ENCODE measurements around the gene PEX6. TPM values are rescaled to one million over a fixed set of nuclear protein-coding genes. Genes with fewer than 3 reads are reported as not detected.

The PEX6 gene
- total and polyA plus RNA-seq, 2 of the 13 experiments (the other 11 are each of a cell fraction or from before 2014, with no cell fraction given), result 5.1 to 6.7 TPM

DNA sequence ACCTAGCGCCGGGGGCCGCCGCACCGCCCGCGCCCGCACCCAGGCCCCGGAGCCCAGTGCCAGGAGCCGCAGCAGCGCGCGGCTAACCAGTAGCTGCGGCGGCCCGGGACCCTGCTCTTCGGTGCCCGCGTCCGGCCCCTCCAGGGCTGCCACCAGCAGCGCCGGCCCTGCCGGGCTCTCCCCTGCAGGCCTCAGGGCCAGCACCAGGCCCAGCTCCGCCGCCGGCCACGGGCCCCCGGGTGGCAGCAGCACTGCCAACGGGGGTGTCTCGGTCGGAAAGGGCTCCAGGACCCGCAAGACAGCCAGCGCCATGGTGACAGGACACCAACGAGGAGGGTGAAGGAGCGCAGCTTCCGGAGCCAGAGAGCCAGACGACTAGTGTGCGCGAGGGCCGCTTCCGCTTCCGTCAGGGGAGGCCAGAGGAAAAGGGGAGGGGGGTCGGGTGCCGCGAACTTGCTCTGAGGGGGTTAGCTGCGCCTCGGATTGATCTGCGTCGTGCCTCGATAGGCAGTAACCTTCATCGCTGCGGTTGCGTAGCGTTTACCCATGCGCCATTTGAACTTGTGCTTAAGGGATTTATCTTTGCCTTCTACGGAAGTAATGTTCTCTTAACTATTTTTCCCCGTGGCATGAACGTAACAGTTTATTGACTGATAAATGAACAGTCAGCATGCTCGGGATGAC is at the start of gene PEX6 (continued):
- peak; percentile 83 for TF ChIP-seq NR2C2 (CRISPR knock-in tag; IDR thresholded peaks at IDR 0.05; ENCODE audit: borderline replicate concordance)
- TF ChIP-seq SALL1 (CRISPR knock-in tag; IDR thresholded peaks at IDR 0.05), result peak; percentile 86
- TF ChIP-seq KLF9 (CRISPR knock-in tag; IDR thresholded peaks at IDR 0.05; ENCODE audit: low read depth), result peak; percentile 72; the same call in 1 of the 2 replicates
- TF ChIP-seq ZNF101 (CRISPR knock-in tag; IDR thresholded peaks at IDR 0.05; ENCODE audit: borderline replicate concordance, low read depth), result peak; percentile 7; the same call in 1 of the 2 replicates
- TF ChIP-seq, protein P1, sequence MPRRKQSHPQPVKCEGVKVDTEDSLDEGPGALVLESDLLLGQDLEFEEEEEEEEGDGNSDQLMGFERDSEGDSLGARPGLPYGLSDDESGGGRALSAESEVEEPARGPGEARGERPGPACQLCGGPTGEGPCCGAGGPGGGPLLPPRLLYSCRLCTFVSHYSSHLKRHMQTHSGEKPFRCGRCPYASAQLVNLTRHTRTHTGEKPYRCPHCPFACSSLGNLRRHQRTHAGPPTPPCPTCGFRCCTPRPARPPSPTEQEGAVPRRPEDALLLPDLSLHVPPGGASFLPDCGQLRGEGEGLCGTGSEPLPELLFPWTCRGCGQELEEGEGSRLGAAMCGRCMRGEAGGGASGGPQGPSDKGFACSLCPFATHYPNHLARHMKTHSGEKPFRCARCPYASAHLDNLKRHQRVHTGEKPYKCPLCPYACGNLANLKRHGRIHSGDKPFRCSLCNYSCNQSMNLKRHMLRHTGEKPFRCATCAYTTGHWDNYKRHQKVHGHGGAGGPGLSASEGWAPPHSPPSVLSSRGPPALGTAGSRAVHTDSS (CRISPR knock-in tag; conservative IDR thresholded peaks at IDR 0.05), result no peak
- TF ChIP-seq GFI1 (CRISPR knock-in tag; IDR thresholded peaks at IDR 0.05; ENCODE audit: borderline replicate concordance), result peak; percentile 62; the same call in 1 of the 2 replicates
- TF ChIP-seq ZNF121 (CRISPR knock-in tag; IDR thresholded peaks at IDR 0.05), result peak; percentile 55; the same call in 1 of the 2 replicates
- TF ChIP-seq CBX5 (CRISPR knock-in tag; IDR thresholded peaks at IDR 0.05; ENCODE audit: borderline replicate concordance), result peak; percentile 75; the same call in 1 of the 2 replicates
- no peak for TF ChIP-seq ISX (CRISPR knock-in tag; conservative IDR thresholded peaks at IDR 0.05)
- peak; percentile 85 for TF ChIP-seq KLF11 (CRISPR knock-in tag; IDR thresholded peaks at IDR 0.05)
- no peak for TF ChIP-seq SRF (IDR thresholded peaks at IDR 0.05; ENCODE audit: low read depth, low read length)
- TF ChIP-seq ZNF468 (CRISPR knock-in tag; IDR thresholded peaks at IDR 0.05), result no peak
- TF ChIP-seq RNF2 (conservative IDR thresholded peaks at IDR 0.05; ENCODE audit: low read depth), result 0 out of 2 replicates have a peak, but pooled peaks have one; percentile 30
- peak; percentile 31; the same call in 1 of the 2 replicates for TF ChIP-seq HNF1A (IDR thresholded peaks at IDR 0.05; ENCODE audit: low read depth)
- TF ChIP-seq HNF1A (CRISPR knock-in tag; IDR thresholded peaks at IDR 0.05; ENCODE audit: borderline replicate concordance), result peak; percentile 9; the same call in 1 of the 2 replicates
- TF ChIP-seq FOSL1 (CRISPR knock-in tag; IDR thresholded peaks at IDR 0.05; ENCODE audit: borderline replicate concordance), result no peak
- TF ChIP-seq ZBTB34 (CRISPR knock-in tag; IDR thresholded peaks at IDR 0.05), result peak; percentile 32; the same call in 1 of the 2 replicates

Data from HepG2 (cell line).